AG04450 (cell line): ENCODE measurements around the gene MAP3K13. TPM values are rescaled to one million over a fixed set of nuclear protein-coding genes. Genes with fewer than 3 reads are reported as not detected.

Experiments
- CTCF ChIA-PET: fragments of 300-600, 350-600 bp; formaldehyde crosslinking; extraction: SDS; loops from one replicate; lab custom pipeline; 2022; ENCODE audit warnings: antibody characterized with exemption, inconsistent platforms; lab: Charles Lee
- POLR2A ChIA-PET: fragments of 350-600 bp; formaldehyde crosslinking; extraction: SDS; loops from one replicate; lab custom pipeline; 2021; ENCODE audit warnings: antibody characterized with exemption, inconsistent platforms; lab: Yijun Ruan, JAX
- DNase-seq: peaks from one replicate; pipeline ENCODE4 v3.0.0-alpha.2; 2011; ENCODE audit warnings: low read depth, low spot score
- H3K27ac ChIP-seq: one replicate; pipeline ENCODE4 v1.5.1; 2012; ENCODE audit warnings: low read depth, low read length, control low read depth
- H3K27me3 ChIP-seq: one replicate; pipeline ENCODE4 v1.6.0; 2012; ENCODE audit warnings: low read length; ENCODE audit not compliant: control insufficient read depth, insufficient read depth
- H3K4me3 ChIP-seq: 2 replicates; pipeline ENCODE4 v1.5.1; 2011; ENCODE audit warnings: mild to moderate bottlenecking, low read depth, low read length, control low read depth
- H3K9me3 ChIP-seq: 2 replicates; pipeline ENCODE4 v1.5.1; 2012; ENCODE audit warnings: low read length; ENCODE audit not compliant: control insufficient read depth, insufficient read depth
- CTCF ChIP-seq: IDR thresholded peaks from 2 replicates; pipeline ENCODE4 v1.5.1; 2011; ENCODE audit warnings: low read depth, low read length, control low read depth, inconsistent platforms
- polyA minus RNA-seq: library from RNA; depleted of rRNA, polyadenylated mRNA; stranded (reverse); fragments of >200 nt; gene quantifications from 2 replicates; pipeline ENCODE4 v1.2.3, GENCODE V29; 2011; rRNA and poly(A)+ RNA removed
- polyA plus RNA-seq: library from polyadenylated mRNA; depleted of rRNA; stranded (reverse); fragments of >200 nt; gene quantifications from 2 replicates; pipeline ENCODE4 v1.2.3, GENCODE V29; 2011; rRNA removed

Gene MAP3K13
- polyA plus RNA-seq, result 16.8 and 20.9 TPM in 2 replicates
- polyA minus RNA-seq, result 11.9 TPM in 2 replicates

GRCh38 chr3:185362850-185363661 is at the start of gene MAP3K13:
Gene MAP3K13 (plus strand): TSS chr3:185363136. CDS start chr3:185428582, 65,446 bp downstream.
- Histone ChIP-seq H3K27me3 (peaks cover 5% of the 10 kb centered on the region), H3K9me3 (no peaks in the 10 kb centered on the region), H3K4me3 (peak within 1 kb of the TSS; percentile 61), H3K27ac (no peak within 1 kb of the TSS)
- DNase-seq, result peak; percentile 78
- no peak for TF ChIP-seq CTCF
- POLR2A ChIA-PET, result no interaction called here
- CTCF ChIA-PET, result interaction anchor here (0.6 to 4.9 kb wide), 6 partner anchors 8 to 213 kb away, joined by 3 to 26 read pairs (median 4); no protein-coding TSS in a partner anchor

GRCh38 chr3:185313693-185314246 is 49.2 kb upstream of the MAP3K13 start:
- H3K9me3 ChIP-seq, result peaks cover 3% of the 10 kb centered on the region; the same call in 1 of the 2 replicates
- H3K27me3 ChIP-seq, result no peaks in the 10 kb centered on the region
- ChIA-PET CTCF (no interaction called here), POLR2A (no interaction called here)
- no peak for DNase-seq
- H3K27ac ChIP-seq, result no peak overlapping the region
- no peak overlapping the region for H3K4me3 ChIP-seq
- TF ChIP-seq CTCF, result no peak

- H3K27ac ChIP-seq, result no peak overlapping the region
- no peaks in the 10 kb centered on the region for H3K9me3 ChIP-seq
- TF ChIP-seq CTCF, result no peak
- no peak for DNase-seq
- CTCF ChIA-PET, result no interaction called here
- POLR2A ChIA-PET, result no interaction called here
- H3K27me3 ChIP-seq, result no peaks in the 10 kb centered on the region
- no peak overlapping the region for H3K4me3 ChIP-seq
These were observed 46.1 kb upstream of the MAP3K13 start for GRCh38 chr3:185316740-185317412.

DNA sequence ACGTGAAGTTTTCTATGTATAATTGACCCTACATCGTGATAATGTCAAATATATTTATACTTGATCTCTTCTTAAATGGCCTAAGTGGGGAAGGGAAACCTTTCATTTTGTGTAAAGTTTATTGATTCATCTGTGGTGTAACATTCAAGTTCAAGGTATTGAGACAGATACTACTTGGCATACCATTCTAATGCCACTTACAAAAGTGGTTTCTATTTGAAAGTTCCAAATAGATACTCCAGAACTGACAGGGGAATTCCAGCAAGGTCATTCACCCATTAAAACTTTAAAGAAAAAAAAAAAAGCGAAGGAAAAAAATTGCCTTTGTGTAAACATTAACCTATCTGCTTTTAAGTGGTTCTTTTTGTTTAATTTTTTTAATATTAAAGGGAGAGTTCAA is 45.3 kb upstream of the MAP3K13 start:
- Histone ChIP-seq H3K27ac (no peak overlapping the region), H3K4me3 (no peak overlapping the region), H3K9me3 (no peaks in the 10 kb centered on the region), H3K27me3 (no peaks in the 10 kb centered on the region)
- ChIA-PET CTCF (no interaction called here), POLR2A (no interaction called here)
- TF ChIP-seq CTCF, result no peak
- DNase-seq, result no peak
